Spleen (tissue), 11 donors: ENCODE results near the gene KCNQ5. TPM values are rescaled to one million over a fixed set of nuclear protein-coding genes. Genes with fewer than 3 reads are reported as not detected.

Experiments used
- DNase-seq: peaks from one replicate; pipeline ENCODE4 v3.0.0-alpha.2; 2020
- H3K27ac ChIP-seq, 8 donors: fragments of 200-600 bp; sonication (generic) in 7 of 8; 1 replicate in 4 of 8; 2 replicates in 4 of 8; pipeline versions ENCODE4 v1.5.0 to v1.8.0; 2016 to 2021; ENCODE audit warnings: inconsistent platforms in 4 of 8, mild to moderate bottlenecking in 4 of 8, moderate library complexity in 1 of 8
- H3K27me3 ChIP-seq, 7 donors: fragments of 200-600 bp; sonication (generic) in 6 of 7; replicated peaks in 1 of 7; 1 replicate in 4 of 7; 2 replicates in 3 of 7; pipeline versions ENCODE4 v1.5.0 to v1.8.0; 2016 to 2021; ENCODE audit warnings: inconsistent platforms in 3 of 7, mild to moderate bottlenecking in 1 of 7
- H3K36me3 ChIP-seq, 6 donors: fragments of 200-600 bp; sonication (generic) in 5 of 6; 1 replicate in 4 of 6; 2 replicates in 2 of 6; pipeline versions ENCODE4 v1.5.0 to v1.8.0; 2016 to 2021; ENCODE audit warnings: inconsistent platforms in 2 of 6
- H3K4me1 ChIP-seq, 6 donors: fragments of 200-600 bp; sonication (generic) in 5 of 6; 1 replicate in 3 of 6; 2 replicates in 3 of 6; pipeline versions ENCODE4 v1.5.0 to v1.8.0; 2016 to 2021; ENCODE audit warnings: inconsistent platforms in 3 of 6
- H3K4me3 ChIP-seq, 8 donors: fragments of 200-600 bp; sonication (generic) in 7 of 8; 1 replicate in 4 of 8; 2 replicates in 4 of 8; pipeline versions ENCODE4 v1.5.0 to v1.8.0; 2016 to 2021; ENCODE audit warnings: inconsistent platforms in 4 of 8, mild to moderate bottlenecking in 4 of 8, moderate library complexity in 2 of 8
- H3K9me3 ChIP-seq, 8 donors: fragments of 200-600 bp; sonication (generic) in 7 of 8; 1 replicate in 4 of 8; 2 replicates in 4 of 8; pipeline versions ENCODE4 v1.5.0 to v1.8.0; 2016 to 2021; ENCODE audit warnings: inconsistent platforms in 4 of 8
- CTCF ChIP-seq, 11 experiments: fragments of 200-600 bp in 7 of 11; fragments of 450-650 bp in 4 of 11; sonication (generic) in 4 of 11; IDR thresholded peaks in 8 of 11; conservative IDR thresholded peaks in 3 of 11; 1 replicate in 7 of 11; 2 replicates in 4 of 11; pipeline versions ENCODE4 v1.4.0 to v1.8.0; 2016 to 2021; ENCODE audit warnings: antibody characterized with exemption in 11 of 11, inconsistent platforms in 4 of 11, mild to moderate bottlenecking in 1 of 11
- POLR2A ChIP-seq, 3 donors: fragments of 450-650 bp; IDR thresholded peaks; one replicate each; pipeline ENCODE4 v1.5.1; 2017; ENCODE audit warnings: antibody characterized with exemption in 3 of 3, mild to moderate bottlenecking in 1 of 3
- POLR2AphosphoS5 ChIP-seq, 3 donors: sonication (generic); formaldehyde crosslinking; IDR thresholded peaks; one replicate each; pipeline ENCODE4 v1.5.1; 2017; ENCODE audit warnings: antibody characterized with exemption in 3 of 3
- WGBS, 5 donors: extraction: QIAGEN DNeasy Blood & Tissue Kit in 3 of 5; methylation state at CpG; one replicate each; pipeline versions ENCODE4 v1.1.5 to v1.1.7; 2013 to 2018; 5-methylcytosine and 5-hydroxymethylcytosine counted together
- intact Hi-C: fragments of 100-400 bp; cut with DNase I; formaldehyde crosslinking; loops from one replicate; pipeline ENCODE4 v1.15.0; 2023; ENCODE audit warnings: low total_unique reads
- polyA plus RNA-seq, 3 donors: library from polyadenylated mRNA; stranded (reverse); fragments of 200-250 nt; gene quantifications; one replicate each; pipeline ENCODE4 v1.2.1, GENCODE V29; 2013
- total RNA-seq, 7 donors: library from RNA; depleted of rRNA in 3 of 7; stranded (reverse); fragments of >200 nt in 3 of 7; fragmentation: NEBNext Ultra II Directional in 4 of 7; extraction: Animal tissue kit (Norgen Biotek cat#: 25700) in 4 of 7; gene quantifications; one replicate each; pipeline versions ENCODE4 v1.1.0 to v1.2.1, GENCODE V29; 2016 to 2021
- donor health status: healthy with polysubstance abuse.
- donor health status: DM: no; HTN: no; CAD: no; lungs with moderate emphysema.
- donor health status: DM: no; HTN: no; CAD: no.
- donor health status: Bipolar disorder and iron deficiency.
- donor health status: healthy.
- donor health status: DM: no; HTN: no; CAD: no.
- donor health status: DM: yes; HTN: yes; CAD: no.

Gene KCNQ5
- total and polyA plus RNA-seq, 10 donors: 1.3 to 8.7 (median 4.4) TPM

- TF ChIP-seq POLR2AphosphoS5 (IDR thresholded peaks at IDR 0.05): no peak
- TF ChIP-seq POLR2A (IDR thresholded peaks at IDR 0.05): no peak
- no peak for TF ChIP-seq CTCF (IDR thresholded peaks at IDR 0.05 in 8 of 11, conservative IDR thresholded peaks at IDR 0.05 in 3 of 11)
- H3K36me3 ChIP-seq: no peaks in the 10 kb centered on the region
- no peaks in the 10 kb centered on the region for H3K27me3 ChIP-seq
- peaks cover 0 to 2% (median 0%) of the 10 kb centered on the region in 8 donors for H3K9me3 ChIP-seq
- intact Hi-C loops: no loop called here
- H3K4me3 ChIP-seq: no peak overlapping the region
- WGBS, 5 donors: 79 to 86% (median 84%) methylated on average over 3 of the region's 3 CpGs
- no peak for DNase-seq
- H3K27ac ChIP-seq: no peak overlapping the region
- H3K4me1 ChIP-seq: no peaks in the 10 kb centered on the region
Observed at GRCh38 chr6:73151732-73152131, 529.9 kb downstream of the KCNQ5 start.

GRCh38 chr6:73152556-73152955, 530.7 kb downstream of the KCNQ5 start:
- intact Hi-C loops: no loop called here
- Histone ChIP-seq H3K9me3 (peaks cover 0 to 10% (median 2%) of the 10 kb centered on the region in 8 donors), H3K27me3 (no peaks in the 10 kb centered on the region), H3K36me3 (no peaks in the 10 kb centered on the region), H3K4me1 (no peaks in the 10 kb centered on the region), H3K27ac (no peak overlapping the region), H3K4me3 (no peak overlapping the region)
- no peak for DNase-seq
- WGBS, 5 donors: 70 to 100% (median 93%) methylated on average over 2 of the region's 2 CpGs
- TF ChIP-seq POLR2A (IDR thresholded peaks at IDR 0.05): no peak
- no peak for TF ChIP-seq CTCF (IDR thresholded peaks at IDR 0.05 in 8 of 11, conservative IDR thresholded peaks at IDR 0.05 in 3 of 11)
- TF ChIP-seq POLR2AphosphoS5 (IDR thresholded peaks at IDR 0.05): no peak

GRCh38 chr6:73152966-73153757, 531.3 kb downstream of the KCNQ5 start:
- Histone ChIP-seq H3K27me3 (no peaks in the 10 kb centered on the region), H3K36me3 (no peaks in the 10 kb centered on the region), H3K27ac (no peak overlapping the region), H3K4me1 (no peaks in the 10 kb centered on the region), H3K9me3 (peaks cover 0 to 16% (median 3%) of the 10 kb centered on the region in 8 donors), H3K4me3 (no peak overlapping the region)
- no peak for TF ChIP-seq POLR2AphosphoS5 (IDR thresholded peaks at IDR 0.05)
- TF ChIP-seq CTCF (IDR thresholded peaks at IDR 0.05 in 8 of 11, conservative IDR thresholded peaks at IDR 0.05 in 3 of 11): no peak
- no peak for TF ChIP-seq POLR2A (IDR thresholded peaks at IDR 0.05)
- WGBS, 5 donors: 51 to 93% (median 59%) methylated on average over 2 of the region's 2 CpGs
- no peak for DNase-seq
- intact Hi-C loops: no loop called here
